ENCODE results near the gene AGPAT3.

The AGPAT3 gene

GRCh38 chr21:43924421-43925095 is 59.5 kb downstream of the AGPAT3 start:
- DNase-seq (ENCODE audit: low spot score) = no peak

DNA sequence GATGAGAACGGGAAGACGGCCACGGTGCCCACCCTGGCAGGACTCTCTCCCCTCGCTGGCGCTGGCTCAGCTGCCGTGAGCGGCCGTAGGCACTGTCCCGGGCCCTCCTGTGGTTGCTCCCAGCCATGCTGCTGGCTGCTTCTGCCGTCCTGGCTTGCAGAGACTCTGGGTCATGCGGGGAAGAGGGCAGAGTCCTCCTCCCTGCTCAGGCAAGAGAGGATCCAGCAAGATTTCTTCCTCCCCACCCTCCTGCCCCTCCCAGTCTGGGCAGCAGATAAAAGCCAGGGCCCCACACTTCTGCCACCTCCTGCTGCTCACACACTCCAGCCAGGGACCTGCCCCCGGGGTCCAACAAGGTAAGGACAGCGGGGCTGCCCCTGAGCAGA is 60.1 kb downstream of the AGPAT3 start:
- DNase-seq (ENCODE audit: low spot score) = peak; percentile 42

DNA sequence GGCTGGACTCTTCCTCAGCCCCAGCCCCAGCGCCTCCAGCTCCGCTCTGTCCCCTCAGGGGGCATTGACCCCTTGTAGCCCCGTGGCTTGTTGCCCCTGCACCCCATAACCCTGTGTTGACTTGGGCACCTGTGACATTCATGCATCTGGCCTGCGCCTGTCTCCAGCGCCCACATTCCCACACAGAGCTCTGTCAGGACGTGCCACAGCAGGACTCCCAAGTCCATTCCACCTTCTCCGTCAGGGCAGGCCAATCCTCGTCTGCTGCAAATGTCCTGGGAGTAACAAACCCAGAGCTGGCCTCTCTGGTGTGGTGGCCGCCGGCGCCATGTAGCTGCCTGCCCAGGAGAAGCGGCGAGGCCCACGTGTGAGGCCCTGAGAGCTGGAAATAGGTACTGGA is 60.6 kb downstream of the AGPAT3 start:
- DNase-seq (ENCODE audit: low spot score) = no peak

DNA sequence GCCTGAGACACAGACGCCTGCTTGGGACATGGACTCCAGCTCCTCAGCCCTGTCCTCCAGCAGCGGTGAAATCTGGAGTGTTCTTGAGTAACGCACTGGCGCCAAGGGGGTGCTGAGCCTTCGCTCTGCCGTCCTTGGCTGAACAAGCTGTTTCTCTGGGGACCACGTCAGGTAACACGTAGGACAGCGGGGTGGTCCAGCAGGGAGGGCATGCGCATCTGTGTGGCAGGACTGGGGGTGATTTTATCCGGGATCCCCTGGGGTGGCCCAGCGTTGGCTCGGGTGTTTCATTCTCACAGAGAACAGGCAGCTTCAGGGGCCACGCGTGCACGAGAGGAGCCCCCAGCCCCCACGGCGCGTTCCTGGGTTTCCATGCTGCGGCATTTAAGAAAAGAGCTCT is 61.2 kb downstream of the AGPAT3 start:
- no peak for DNase-seq (ENCODE audit: low spot score)

- no peak for DNase-seq (ENCODE audit: low spot score)
These were observed 62.7 kb downstream of the AGPAT3 start for GRCh38 chr21:43927591-43928221.

GRCh38 chr21:43928222-43929125 is 63.5 kb downstream of the AGPAT3 start:
- no peak for DNase-seq (ENCODE audit: low spot score)

DNA sequence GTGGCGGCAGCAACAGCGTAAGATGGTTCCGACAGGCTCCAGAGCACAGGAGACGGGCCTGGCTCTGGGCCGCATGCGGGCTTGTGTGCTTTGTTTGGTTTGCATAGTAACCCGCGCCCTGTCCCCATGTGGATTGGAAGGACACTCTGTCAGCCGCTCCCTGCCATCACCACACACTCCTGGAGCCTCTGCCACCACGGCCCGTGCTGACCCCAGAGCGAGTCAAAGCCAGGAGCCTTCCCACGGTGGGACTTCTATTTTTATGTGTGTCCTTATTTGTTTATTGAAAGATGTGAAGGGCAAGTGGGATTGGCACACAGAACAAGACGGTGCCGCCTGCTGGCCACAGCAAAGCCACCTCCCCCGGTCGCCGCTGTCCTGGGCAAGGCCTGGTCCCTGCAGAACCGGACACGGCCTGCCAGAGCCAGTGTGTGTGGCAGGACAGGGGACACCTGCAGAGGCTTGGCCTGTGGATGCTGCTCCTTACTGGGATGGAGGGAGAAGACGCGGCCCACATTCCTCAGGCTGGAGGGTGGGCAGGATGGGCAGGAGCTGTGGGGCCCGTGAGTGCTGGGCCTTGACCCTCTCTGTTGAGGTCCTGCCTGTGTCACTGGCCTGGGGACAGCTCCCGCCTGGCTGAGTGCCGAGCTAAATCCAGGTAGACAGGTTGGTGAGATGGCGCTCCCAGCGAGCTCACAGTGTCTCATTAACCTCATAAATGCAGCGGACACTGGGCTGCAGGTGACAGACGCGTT is 64.4 kb downstream of the AGPAT3 start:
- no peak for DNase-seq (ENCODE audit: low spot score)

DNA sequence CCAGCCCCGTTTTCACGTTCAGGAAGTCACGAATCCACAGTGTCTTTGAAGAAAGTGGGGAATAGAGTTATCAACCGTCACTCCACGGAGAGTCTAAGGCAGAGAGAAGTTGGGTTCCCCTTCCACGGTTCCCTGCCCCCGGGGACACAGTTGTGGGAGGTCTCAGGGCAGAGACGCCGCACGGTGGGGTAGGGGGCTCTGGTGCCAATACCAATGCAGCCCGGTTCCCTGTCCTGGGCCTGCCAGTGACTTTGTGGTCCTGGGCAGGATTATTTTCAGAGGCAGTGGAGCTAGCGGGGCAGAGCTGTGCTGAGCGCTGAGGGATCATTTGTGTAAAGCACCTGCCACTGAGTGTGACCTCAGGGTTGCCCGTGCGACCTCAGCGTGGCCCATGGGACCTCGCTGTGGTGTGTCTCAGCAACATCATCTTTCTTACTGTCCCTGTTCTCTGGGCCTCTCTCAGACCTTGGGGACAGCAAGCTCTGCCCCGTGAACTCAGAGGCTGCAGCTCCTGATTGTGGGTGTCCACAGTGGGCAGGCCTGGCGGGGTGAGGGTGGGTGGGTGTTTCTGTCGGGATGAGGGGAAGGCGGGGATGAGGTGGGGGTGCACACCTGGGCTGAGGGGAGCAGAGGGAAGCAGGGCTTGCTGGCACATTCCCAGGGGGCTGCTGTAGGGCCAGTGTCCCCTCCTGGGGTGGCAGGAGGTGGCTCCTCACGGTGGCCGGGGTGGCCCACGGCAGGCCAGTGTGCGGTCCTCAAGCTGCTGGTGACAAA is 65.2 kb downstream of the AGPAT3 start:
- DNase-seq (ENCODE audit: low spot score) = no peak

GRCh38 chr21:43930848-43931375 is 65.9 kb downstream of the AGPAT3 start:
- DNase-seq (ENCODE audit: low spot score) = no peak

GRCh38 chr21:43931489-43931888 is 66.5 kb downstream of the AGPAT3 start:
- no peak for DNase-seq (ENCODE audit: low spot score)

DNA sequence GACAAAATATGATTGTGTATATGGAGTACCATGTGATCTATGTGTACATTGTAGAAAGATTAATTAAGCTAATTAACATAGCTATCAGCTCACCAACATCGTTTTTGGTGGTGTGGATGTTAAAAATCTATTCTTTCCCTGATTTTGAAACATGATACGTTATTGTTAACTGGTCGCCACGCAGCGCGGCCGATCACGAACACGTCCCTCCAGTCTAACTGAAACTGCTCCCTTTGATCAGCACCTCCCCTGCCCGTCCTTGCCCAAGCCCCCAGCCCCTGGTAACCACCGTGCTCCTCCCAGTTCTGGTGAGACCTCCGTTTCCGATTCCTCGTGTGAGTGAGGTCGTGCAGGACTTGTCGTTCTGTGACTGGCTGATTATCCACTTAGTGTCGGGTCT is 67.0 kb downstream of the AGPAT3 start:
- DNase-seq (ENCODE audit: low spot score) = no peak

- DNase-seq (ENCODE audit: low spot score) = no peak
These were observed 68.2 kb downstream of the AGPAT3 start for GRCh38 chr21:43933199-43933598.

- no peak for DNase-seq (ENCODE audit: low spot score)
These were observed 68.7 kb downstream of the AGPAT3 start for GRCh38 chr21:43933680-43934079.

DNA sequence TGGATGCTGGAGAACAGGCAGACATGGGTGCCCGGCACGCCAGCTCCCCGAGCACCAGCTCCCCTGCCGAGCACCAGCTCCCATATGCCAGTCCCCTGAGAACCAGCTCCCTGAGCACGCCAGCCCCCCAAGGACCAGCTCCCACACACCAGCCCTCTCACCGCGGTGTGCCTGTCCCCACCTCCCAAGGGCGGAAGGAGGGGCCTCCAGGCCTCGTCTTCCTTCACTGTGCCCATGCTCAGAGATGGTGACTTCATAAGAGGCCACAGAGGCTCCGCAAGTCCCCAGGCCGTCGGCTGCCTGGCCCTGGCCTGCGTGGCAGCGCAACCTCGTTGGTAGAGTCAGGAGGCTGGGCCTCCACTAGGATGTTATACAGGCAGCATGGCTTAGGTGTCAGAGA is 69.1 kb downstream of the AGPAT3 start:
- DNase-seq (ENCODE audit: low spot score) = no peak

GRCh38 chr21:43934716-43935705 is 70.0 kb downstream of the AGPAT3 start:
- DNase-seq (ENCODE audit: low spot score) = no peak

DNA sequence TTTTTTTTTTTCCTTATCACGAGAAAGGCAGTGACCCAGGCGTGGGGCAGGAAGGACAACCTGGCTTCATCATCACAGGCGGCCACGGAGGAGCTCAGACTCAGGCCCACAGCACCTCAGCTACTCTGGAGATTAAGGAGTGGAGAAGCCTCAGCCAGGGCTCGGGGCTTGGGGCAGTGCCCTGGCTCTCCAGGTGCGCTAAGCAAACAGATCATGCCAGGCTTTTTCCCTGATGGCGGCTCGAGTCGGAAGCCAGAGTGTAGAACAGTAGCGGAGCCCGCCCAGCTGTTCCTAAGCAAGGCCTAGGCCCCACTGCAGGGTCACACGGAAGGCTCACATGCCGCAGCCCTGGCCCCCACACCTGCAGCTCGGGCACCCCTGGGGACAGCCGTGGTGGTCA is 70.7 kb downstream of the AGPAT3 start:
- no peak for DNase-seq (ENCODE audit: low spot score)

DNA sequence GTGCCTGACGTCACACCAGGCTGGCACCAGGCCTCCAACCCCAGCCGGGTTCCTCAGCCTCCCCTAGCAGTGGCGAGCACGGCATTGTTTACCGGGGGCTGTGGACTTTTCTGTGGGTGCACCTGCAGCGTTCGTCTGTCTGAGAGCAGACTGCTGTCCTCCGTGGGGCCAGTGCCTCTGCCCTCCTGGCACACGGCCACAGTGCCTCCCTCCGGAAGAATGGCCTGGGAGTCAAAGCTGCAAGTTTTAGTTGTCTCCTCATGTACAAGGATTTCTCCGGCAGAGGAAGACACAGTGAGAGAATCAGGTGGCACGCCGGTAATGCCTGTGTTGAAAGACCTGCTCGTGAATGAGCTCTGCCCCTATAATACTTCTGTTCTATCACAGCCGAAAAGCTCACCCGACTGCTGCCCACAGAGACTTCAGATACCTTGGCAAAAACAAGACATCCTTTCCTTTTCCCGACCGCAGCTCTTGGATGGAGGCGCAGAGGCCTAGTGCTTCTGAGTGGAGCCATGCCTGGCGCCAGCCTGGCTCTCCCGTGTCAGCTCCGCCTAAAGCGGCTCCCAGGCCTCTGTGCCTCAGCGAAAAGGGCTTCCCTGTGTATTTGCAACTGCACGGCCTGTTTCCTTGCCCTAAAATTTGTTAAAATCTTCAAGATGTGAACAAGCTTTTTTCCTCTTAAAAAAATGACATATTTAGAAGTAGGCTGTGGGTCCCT is 71.4 kb downstream of the AGPAT3 start:
- DNase-seq (ENCODE audit: low spot score) = no peak

DNA sequence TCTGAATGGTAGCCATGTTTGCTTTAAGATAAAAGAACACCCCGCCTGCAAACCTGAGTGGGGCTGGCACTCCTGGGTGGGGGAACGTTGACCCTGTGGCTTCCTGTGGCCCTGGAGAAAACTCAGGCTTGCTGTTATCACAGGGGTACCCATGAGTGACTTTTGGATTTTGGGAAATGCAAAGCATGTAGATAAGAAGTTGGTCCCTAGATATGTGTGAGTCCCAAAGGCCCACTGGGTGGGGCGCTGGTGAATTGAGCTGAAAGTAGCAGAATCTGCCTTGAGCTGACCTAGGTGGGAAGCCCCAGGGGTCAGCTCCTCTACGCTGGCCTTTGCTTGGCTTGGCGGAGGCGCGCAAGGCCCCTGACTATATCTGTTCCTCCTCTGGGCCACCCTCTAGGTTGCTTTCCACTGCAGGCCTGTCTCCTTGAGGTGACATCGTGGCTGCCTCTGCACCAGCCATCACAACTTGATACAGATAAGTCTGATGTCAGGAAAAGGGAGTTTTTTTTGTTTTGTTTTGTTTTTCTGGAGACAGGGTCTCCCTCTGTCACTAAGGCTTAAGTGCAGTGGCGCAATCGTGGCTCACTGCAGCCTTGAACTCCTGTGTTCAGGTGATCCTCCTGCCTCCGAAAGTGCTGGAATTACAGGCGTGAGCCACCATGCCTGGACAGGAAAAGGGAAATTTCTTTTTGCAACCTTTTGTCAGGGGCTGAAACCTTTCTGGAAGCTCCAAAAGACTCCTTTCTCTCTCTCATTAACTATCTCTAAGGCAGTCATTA is 72.2 kb downstream of the AGPAT3 start:
- DNase-seq (ENCODE audit: low spot score) = no peak

All from hematopoietic multipotent progenitor cell treated with erythropoietin and hydrocortisone succinate and interleukin-3 and kit ligand, for 17 days (in vitro differentiated cells).